ENCODE results near the gene JMJD4.

DNA sequence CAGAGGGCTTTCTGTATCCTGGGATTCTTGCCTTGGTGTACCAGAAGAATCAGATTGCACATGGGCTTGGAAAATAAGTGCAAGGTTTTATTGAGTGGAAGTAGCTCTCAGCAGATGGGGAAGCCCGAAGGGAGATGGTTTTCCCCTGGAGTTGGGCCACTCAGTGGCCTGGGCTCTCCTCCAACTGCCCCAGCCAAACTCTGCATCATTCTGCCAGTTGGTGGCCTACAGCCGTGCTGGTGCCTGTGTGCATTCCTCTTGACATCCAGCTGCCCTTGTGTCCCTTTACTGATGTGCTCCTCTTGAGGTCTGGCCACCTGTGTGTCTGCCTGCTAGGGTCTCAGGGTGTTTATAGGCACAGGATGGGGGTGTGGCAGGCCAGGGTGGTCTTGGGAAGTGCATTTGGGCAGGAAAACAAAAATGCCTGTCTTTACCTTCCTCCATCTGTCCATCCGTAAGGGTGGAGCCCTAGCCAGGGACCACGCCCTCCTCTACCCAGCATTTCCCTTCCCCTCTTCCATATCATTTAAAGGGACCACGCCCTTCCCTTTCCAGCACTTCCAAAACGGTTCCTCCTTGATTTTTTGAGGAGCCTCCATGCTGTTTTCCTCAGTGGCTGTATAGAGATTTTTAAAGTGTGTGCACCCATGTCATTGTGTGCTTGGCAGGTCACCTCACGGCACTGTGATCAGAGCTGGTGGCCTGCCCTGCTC is 19.1 kb upstream of the JMJD4 start:
- TF ChIP-seq, protein P1, sequence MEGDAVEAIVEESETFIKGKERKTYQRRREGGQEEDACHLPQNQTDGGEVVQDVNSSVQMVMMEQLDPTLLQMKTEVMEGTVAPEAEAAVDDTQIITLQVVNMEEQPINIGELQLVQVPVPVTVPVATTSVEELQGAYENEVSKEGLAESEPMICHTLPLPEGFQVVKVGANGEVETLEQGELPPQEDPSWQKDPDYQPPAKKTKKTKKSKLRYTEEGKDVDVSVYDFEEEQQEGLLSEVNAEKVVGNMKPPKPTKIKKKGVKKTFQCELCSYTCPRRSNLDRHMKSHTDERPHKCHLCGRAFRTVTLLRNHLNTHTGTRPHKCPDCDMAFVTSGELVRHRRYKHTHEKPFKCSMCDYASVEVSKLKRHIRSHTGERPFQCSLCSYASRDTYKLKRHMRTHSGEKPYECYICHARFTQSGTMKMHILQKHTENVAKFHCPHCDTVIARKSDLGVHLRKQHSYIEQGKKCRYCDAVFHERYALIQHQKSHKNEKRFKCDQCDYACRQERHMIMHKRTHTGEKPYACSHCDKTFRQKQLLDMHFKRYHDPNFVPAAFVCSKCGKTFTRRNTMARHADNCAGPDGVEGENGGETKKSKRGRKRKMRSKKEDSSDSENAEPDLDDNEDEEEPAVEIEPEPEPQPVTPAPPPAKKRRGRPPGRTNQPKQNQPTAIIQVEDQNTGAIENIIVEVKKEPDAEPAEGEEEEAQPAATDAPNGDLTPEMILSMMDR (conservative IDR thresholded peaks at IDR 0.05), result no peak
- TF ChIP-seq EZH2 (IDR thresholded peaks at IDR 0.05; ENCODE audit: low read depth), result no peak

Data from PC-9 (cell line).